ENCODE results near the gene PKIG. TPM values are rescaled to one million over a fixed set of nuclear protein-coding genes. Genes with fewer than 3 reads are reported as not detected.

Gene PKIG
- total and polyA plus RNA-seq, 10 of the 15 experiments (the other 5 are each of a cell fraction or from before 2014, with no cell fraction given) = 5.7 to 82.3 (median 39.7) TPM

DNA sequence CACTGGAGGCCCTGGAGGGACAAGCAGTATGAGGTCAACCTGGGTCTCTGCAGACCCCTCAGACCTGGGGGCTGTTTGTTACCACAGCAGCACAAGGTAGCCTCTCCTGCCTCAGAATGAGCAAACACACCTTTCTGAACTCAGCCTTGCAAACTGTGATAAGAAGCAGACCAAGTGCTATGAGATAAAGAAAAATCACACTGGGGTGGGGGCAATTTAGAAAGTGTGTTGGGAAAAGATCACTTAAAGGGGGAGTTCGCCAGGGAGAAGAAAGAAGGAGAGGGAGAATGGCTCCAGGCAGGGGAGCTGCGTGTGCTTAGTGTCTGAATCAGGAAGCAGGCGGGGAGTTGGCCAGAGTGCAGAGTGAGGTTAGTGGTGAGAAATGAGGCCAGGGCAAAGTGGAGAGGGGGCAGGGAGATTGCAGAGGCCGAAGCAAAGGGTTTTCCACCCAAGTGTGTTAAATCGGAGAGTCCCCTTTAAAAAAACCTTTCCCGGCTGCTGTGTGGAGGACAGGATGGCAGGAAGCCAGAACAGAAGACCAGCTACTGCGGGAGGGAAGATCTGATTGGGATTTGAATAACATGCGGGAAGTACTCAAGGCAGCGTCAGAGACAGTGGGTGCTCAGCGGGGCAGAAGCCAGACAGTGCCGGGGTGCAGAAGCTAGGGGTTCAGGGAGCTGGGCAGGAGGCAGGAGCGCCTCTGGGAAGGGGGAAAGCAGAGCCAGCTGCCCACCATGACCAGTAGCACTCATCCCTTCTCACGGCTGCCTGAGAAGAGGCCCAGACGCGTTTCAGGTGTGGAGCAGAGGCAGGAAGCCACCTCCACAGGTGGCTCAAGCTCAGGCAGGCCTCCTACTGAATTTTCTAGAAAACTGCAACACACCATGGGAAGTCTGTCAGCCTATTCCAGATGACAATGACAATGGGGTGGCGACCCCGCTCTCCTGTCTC lies 60.1 kb downstream of the PKIG start:
- peak; percentile 77 for DNase-seq (ENCODE audit: low read depth, low spot score)
- peak; percentile 65 for ATAC-seq
- ChIA-PET SMC1A (ENCODE audit: uncharacterized antibody, unreplicated experiment) (interaction anchor here (0.6 to 6.9 kb wide), 15 partner anchors 10 to 66 kb away, joined by 3 to 71 read pairs (median 7); partner anchors contain the start of genes ADA and PKIG), CTCF (interaction anchor here (0.6 to 2.8 kb wide), 14 partner anchors 14 to 183 kb away, joined by 3 to 34 read pairs (median 5); partner anchors contain the start of gene PKIG), POLR2A (interaction anchor here (0.8 to 3.0 kb wide), 7 partner anchors 9 to 55 kb away, joined by 3 to 18 read pairs (median 5); partner anchors contain the start of gene ADA), RAD21 (ENCODE audit: unreplicated experiment) (interaction anchor here (0.7 to 3.5 kb wide), 16 partner anchors 9 to 721 kb away, joined by 3 to 17 read pairs (median 4); partner anchors contain the start of genes ADA, PKIG and SYS1)
- H4K20me1 ChIP-seq (ENCODE audit: control insufficient read depth, insufficient read depth) = no peaks in the 10 kb centered on the region
- H3K36me3 ChIP-seq (ENCODE audit: control insufficient read depth in 2 of 2, insufficient read depth in 2 of 2, low read length in 1 of 2) = peaks cover 0 to 7% of the 10 kb centered on the region in 2 experiments; a peak in 2 of 4 replicates
- peak overlapping the region; percentile 41 for H2AFZ ChIP-seq (ENCODE audit: control insufficient read depth, low read depth, low read length)
- peaks cover 45% of the 10 kb centered on the region for H3K79me2 ChIP-seq (ENCODE audit: control insufficient read depth, insufficient read depth, low read length)
- in situ Hi-C loops (cut with MboI) (no loop called here), intact Hi-C loops (cut with micrococcal nuclease; ENCODE audit: unreplicated experiment) (loop anchor here (2.0 kb wide), 1 partner anchor 32 kb away; no protein-coding TSS in a partner anchor)
- peaks cover 68% of the 10 kb centered on the region for H3K4me1 ChIP-seq (ENCODE audit: control insufficient read depth, insufficient read depth, low read length)
- peak overlapping the region; percentile 81 for H3K9ac ChIP-seq (ENCODE audit: control insufficient read depth, insufficient read depth, low read length)
- peak overlapping the region; percentile 99 for H3K27ac ChIP-seq (ENCODE audit: control insufficient read depth, insufficient read depth)
- no peaks in the 10 kb centered on the region for H3K27me3 ChIP-seq (replicated peaks in 1 of 2; ENCODE audit: control insufficient read depth in 2 of 2, insufficient read depth in 2 of 2, low read length in 1 of 2)
- peaks cover 3% of the 10 kb centered on the region; the same call in 2 of the 3 replicates for H3K9me3 ChIP-seq (replicated peaks; ENCODE audit: control insufficient read depth, insufficient read depth, low read length)
- WGBS (ENCODE audit: insufficient coverage, insufficient replicate concordance, low lambda C conversion rate, missing lambda C conversion rate) = 19% methylated on average over 17 of the region's 17 CpGs
- no TSS peak for BruUV-seq (replicated peaks)
- peak overlapping the region; percentile 91 for H3K4me2 ChIP-seq (ENCODE audit: control insufficient read depth, insufficient read depth)
- peak overlapping the region; percentile 16; the same call in 1 of the 2 replicates for H3K4me3 ChIP-seq
- FAIRE-seq = peak; percentile 27
- no peak for TF ChIP-seq ZBTB33 (IDR thresholded peaks at IDR 0.05)
- TF ChIP-seq BMI1 (IDR thresholded peaks at IDR 0.05; ENCODE audit: borderline replicate concordance) = no peak
- no peak for TF ChIP-seq SRF (IDR thresholded peaks at IDR 0.05; ENCODE audit: low read depth in 2 of 2, low read length in 2 of 2)
- TF ChIP-seq MYB (IDR thresholded peaks at IDR 0.05; ENCODE audit: borderline replicate concordance, low read depth, low read length) = no peak
- no peak for TF ChIP-seq KAT2A (conservative IDR thresholded peaks at IDR 0.05; ENCODE audit: control insufficient read depth, low read depth, low read length)
- TF ChIP-seq EGR1 (IDR thresholded peaks at IDR 0.05; ENCODE audit: borderline replicate concordance in 1 of 2, low read depth in 2 of 2, low read length in 2 of 2) = no peak
- no peak for TF ChIP-seq SMAD5 (IDR thresholded peaks at IDR 0.05; ENCODE audit: low read depth)
- peak; percentile 93 for TF ChIP-seq HDGF (IDR thresholded peaks at IDR 0.05)
- no peak for TF ChIP-seq NFIC (IDR thresholded peaks at IDR 0.05; ENCODE audit: low read depth, low read length)
- peak; percentile 39 for TF ChIP-seq SMAD1 (IDR thresholded peaks at IDR 0.05; ENCODE audit: low read depth, partially characterized antibody)
- 0 out of 2 replicates have a peak, but pooled peaks have one; percentile 22 for TF ChIP-seq ATF7 (IDR thresholded peaks at IDR 0.05; ENCODE audit: low read depth)
- no peak for TF ChIP-seq IRF4 (IDR thresholded peaks at IDR 0.05; ENCODE audit: low read depth, low read length)
- TF ChIP-seq, protein P1, sequence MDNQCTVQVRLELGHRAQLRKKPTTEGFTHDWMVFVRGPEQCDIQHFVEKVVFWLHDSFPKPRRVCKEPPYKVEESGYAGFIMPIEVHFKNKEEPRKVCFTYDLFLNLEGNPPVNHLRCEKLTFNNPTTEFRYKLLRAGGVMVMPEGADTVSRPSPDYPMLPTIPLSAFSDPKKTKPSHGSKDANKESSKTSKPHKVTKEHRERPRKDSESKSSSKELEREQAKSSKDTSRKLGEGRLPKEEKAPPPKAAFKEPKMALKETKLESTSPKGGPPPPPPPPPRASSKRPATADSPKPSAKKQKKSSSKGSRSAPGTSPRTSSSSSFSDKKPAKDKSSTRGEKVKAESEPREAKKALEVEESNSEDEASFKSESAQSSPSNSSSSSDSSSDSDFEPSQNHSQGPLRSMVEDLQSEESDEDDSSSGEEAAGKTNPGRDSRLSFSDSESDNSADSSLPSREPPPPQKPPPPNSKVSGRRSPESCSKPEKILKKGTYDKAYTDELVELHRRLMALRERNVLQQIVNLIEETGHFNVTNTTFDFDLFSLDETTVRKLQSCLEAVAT (IDR thresholded peaks at IDR 0.05) = peak; percentile 92
- TF ChIP-seq ZNF687 (IDR thresholded peaks at IDR 0.05) = peak; percentile 95
